Endothelial cell of umbilical vein (primary cell): ENCODE data around the gene HSPA12A. TPM values are rescaled to one million over a fixed set of nuclear protein-coding genes. Genes with fewer than 3 reads are reported as not detected.

ENCODE experiments used
- BruUV-seq: library from RNA; stranded (reverse); fragments of 400-500 nt; replicated peaks from 2 replicates; lab custom pipeline; 2021; lab: Mats Ljungman, UMichigan
- CTCF ChIA-PET: fragments of 300-600, 350-600 bp; sonication (Branson Sonifier 250); formaldehyde crosslinking; loops from one replicate; lab custom pipeline; 2021; ENCODE audit warnings: antibody characterized with exemption, inconsistent platforms; lab: Charles Lee
- POLR2A ChIA-PET: fragments of 300-600, 350-600 bp; sonication (Branson Sonifier 250); formaldehyde crosslinking; loops from one replicate; lab custom pipeline; 2021; ENCODE audit warnings: antibody characterized with exemption, inconsistent platforms; lab: Charles Lee
- DNase-seq: peaks from one replicate; pipeline ENCODE4 v3.0.0-alpha.2; 2011; ENCODE audit warnings: low read depth, low spot score
- FAIRE-seq: peaks from 2 replicates; lab custom pipeline; 2011; peaks lifted over from hg19 to GRCh38; lab: Jason Lieb, UNC
- H2AFZ ChIP-seq: 2 replicates; pipeline ENCODE4 v1.6.0; 2012; ENCODE audit warnings: low read depth, low read length, control low read depth, inconsistent platforms
- H3K27ac ChIP-seq: 2 replicates; pipeline ENCODE4 v1.5.1; 2011; ENCODE audit warnings: low read depth, mild to moderate bottlenecking, control low read depth, low read length, moderate library complexity; ENCODE audit not compliant: insufficient read depth
- H3K27me3 ChIP-seq, 2 experiments: 2 replicates each; pipeline versions ENCODE4 v1.6.0 to v1.6.1; 2011; ENCODE audit warnings: low read length in 2 of 2, mixed read lengths in 1 of 2; ENCODE audit not compliant: control insufficient read depth in 2 of 2, insufficient read depth in 2 of 2
- H3K36me3 ChIP-seq, 2 experiments: 2 replicates in 1 of 2; 3 replicates in 1 of 2; pipeline ENCODE4 v1.5.1; 2011; ENCODE audit warnings: low read length in 2 of 2, mild to moderate bottlenecking in 1 of 2, moderate library complexity in 1 of 2; ENCODE audit not compliant: control insufficient read depth in 2 of 2, insufficient read depth in 2 of 2; ENCODE audit errors: extremely low read depth in 1 of 2
- H3K4me1 ChIP-seq: 3 replicates; pipeline ENCODE4 v1.5.1; 2011; ENCODE audit warnings: mild to moderate bottlenecking, low read length; ENCODE audit not compliant: control insufficient read depth, insufficient read depth; ENCODE audit errors: extremely low read depth
- H3K4me2 ChIP-seq: 2 replicates; pipeline ENCODE4 v1.6.1; 2011; ENCODE audit warnings: low read length, control low read depth, mixed read lengths; ENCODE audit not compliant: insufficient read depth
- H3K4me3 ChIP-seq, 3 experiments: fragments of 200-600 bp in 1 of 3; sonication (generic), shearing (Covaris generic) in 1 of 3; replicated peaks in 1 of 3; 2 replicates each; pipeline ENCODE4 v1.5.1; 2011 to 2016; ENCODE audit warnings: control low read depth in 3 of 3, low read length in 3 of 3, mild to moderate bottlenecking in 2 of 3, inconsistent platforms in 1 of 3, low read depth in 1 of 3, moderate library complexity in 1 of 3; ENCODE audit not compliant: insufficient read depth in 1 of 3
- H3K79me2 ChIP-seq: 2 replicates; pipeline ENCODE4 v1.6.0; 2012; ENCODE audit warnings: low read length, inconsistent platforms; ENCODE audit not compliant: control insufficient read depth, insufficient read depth
- H3K9ac ChIP-seq: replicated peaks from 2 replicates; pipeline ENCODE3; 2011; ENCODE audit warnings: low read length, control low read depth; ENCODE audit not compliant: insufficient read depth; ENCODE audit errors: extremely low read depth
- H3K9me1 ChIP-seq: replicated peaks from 3 replicates; pipeline ENCODE4 v1.6.0; 2011; ENCODE audit warnings: mild to moderate bottlenecking, low read length; ENCODE audit not compliant: control insufficient read depth, insufficient read depth; ENCODE audit errors: extremely low read depth
- H3K9me3 ChIP-seq: replicated peaks from 2 replicates; pipeline ENCODE4 v1.5.1; 2012; ENCODE audit warnings: low read length, inconsistent platforms; ENCODE audit not compliant: control insufficient read depth, insufficient read depth
- H4K20me1 ChIP-seq: replicated peaks from 2 replicates; pipeline ENCODE3; 2011; ENCODE audit warnings: mild to moderate bottlenecking, low read length; ENCODE audit not compliant: control insufficient read depth, insufficient read depth; ENCODE audit errors: extremely low read depth
- CTCF ChIP-seq, 2 donors: IDR thresholded peaks; 1 replicate in 1 of 2; 2 replicates in 1 of 2; pipeline ENCODE4 v1.5.1; 2011; ENCODE audit warnings: low read length in 2 of 2, mild to moderate bottlenecking in 2 of 2, moderate library complexity in 2 of 2, control low read depth in 1 of 2, inconsistent platforms in 1 of 2, low read depth in 1 of 2; ENCODE audit not compliant: insufficient read depth in 1 of 2; ENCODE audit errors: extremely low read depth in 1 of 2
- EZH2 ChIP-seq: IDR thresholded peaks from 2 replicates; pipeline ENCODE4 v1.6.1; 2012; ENCODE audit warnings: borderline replicate concordance, low read depth, mild to moderate bottlenecking, moderate library complexity, low read length, inconsistent platforms; ENCODE audit not compliant: severe bottlenecking
- GATA2 ChIP-seq: IDR thresholded peaks from 2 replicates; pipeline ENCODE4 v1.7.0; 2011; ENCODE audit warnings: low read depth, mild to moderate bottlenecking, moderate library complexity, mixed read lengths, low read length; ENCODE audit not compliant: insufficient read length, insufficient read depth
- MAX ChIP-seq: IDR thresholded peaks from 2 replicates; pipeline ENCODE4 v1.6.1; 2011; ENCODE audit not compliant: insufficient read depth, insufficient read length
- POLR2A ChIP-seq: IDR thresholded peaks from 2 replicates; pipeline ENCODE4 v1.6.1; 2012; ENCODE audit warnings: low read depth, mild to moderate bottlenecking, control low read depth, low read length
- POLR2AphosphoS5 ChIP-seq: IDR thresholded peaks from 2 replicates; pipeline ENCODE4 v1.6.1; 2012; ENCODE audit warnings: low read depth, mild to moderate bottlenecking, control low read depth, low read length, moderate library complexity; ENCODE audit not compliant: insufficient read depth
- dilution Hi-C: fragments of 300-500 bp; cut with MboI; formaldehyde crosslinking; loops from one replicate; pipeline ENCODE4 v1.15.0; 2019; ENCODE audit warnings: low sequenced_read_pairs; ENCODE audit not compliant: extremely low pct_ligation_motif_present
- intact Hi-C: fragments of 100-400 bp; cut with micrococcal nuclease; formaldehyde crosslinking; loops from one replicate; pipeline ENCODE4 v1.10.0; 2022
- polyA plus RNA-seq, 4 experiments: library from polyadenylated mRNA; depleted of rRNA in 3 of 4; stranded (reverse) in 3 of 4; unstranded in 1 of 4; fragments of >200 nt; gene quantifications; 2 replicates each; pipeline versions ENCODE4 v1.2.1 to v1.2.3, GENCODE V29; 2011 to 2012; ENCODE audit warnings: missing spikeins in 1 of 4
- total RNA-seq: library from RNA; stranded (reverse); gene quantifications from 2 replicates; pipeline ENCODE4 v1.2.3, GENCODE V29; 2021

HSPA12A gene
- total and polyA plus RNA-seq, 2 donors (not counting 3 experiments of a cell fraction or from before 2014, with no cell fraction given) = 0.22 to 0.29 TPM

- DNase-seq = no peak
- Histone ChIP-seq H3K36me3 (no peaks in the 10 kb centered on the region), H3K4me3 (no peak overlapping the region), H3K9ac (no peak overlapping the region), H3K79me2 (no peaks in the 10 kb centered on the region), H2AFZ (no peak overlapping the region), H3K4me2 (no peak overlapping the region), H4K20me1 (no peaks in the 10 kb centered on the region), H3K9me3 (no peaks in the 10 kb centered on the region), H3K9me1 (no peaks in the 10 kb centered on the region), H3K4me1 (no peaks in the 10 kb centered on the region), H3K27ac (no peak overlapping the region), H3K27me3 (no peaks in the 10 kb centered on the region)
- no peak for FAIRE-seq
- no peak for TF ChIP-seq POLR2A
- no peak for TF ChIP-seq MAX
- no peak for TF ChIP-seq CTCF (IDR thresholded peaks at IDR 0.05; ENCODE audit: extremely low read depth in 1 of 2, insufficient read depth in 1 of 2, low read depth in 1 of 2, low read length in 2 of 2)
- TF ChIP-seq POLR2AphosphoS5 = no peak
- TF ChIP-seq GATA2 = no peak
- no peak for TF ChIP-seq EZH2
- no TSS peak for BruUV-seq
- ChIA-PET POLR2A (no interaction called here), CTCF (interaction anchor here (3.0 kb wide), 1 partner anchor 90 kb away, joined by 13 read pairs; no protein-coding TSS in a partner anchor)
- intact Hi-C loops = no loop called here
- dilution Hi-C loops = no loop called here
Observed at GRCh38 chr10:116698364-116698763, 44.0 kb downstream of the HSPA12A start.
